ENCODE results near the gene UPP1.

- TF ChIP-seq POLR2AphosphoS5 (IDR thresholded peaks at IDR 0.05; ENCODE audit: low read length) (no peak), GATAD2B (conservative IDR thresholded peaks at IDR 0.05; ENCODE audit: low read depth) (no peak), EP300 (IDR thresholded peaks at IDR 0.05; ENCODE audit: borderline replicate concordance in 1 of 2, control insufficient read depth in 1 of 2, low read depth in 2 of 2, low read length in 2 of 2) (no peak), FOXK2 (IDR thresholded peaks at IDR 0.05) (no peak), HDAC6 (IDR thresholded peaks at IDR 0.05; ENCODE audit: unreplicated experiment) (no peak), RELA (IDR thresholded peaks at IDR 0.05; ENCODE audit: borderline replicate concordance, partially characterized antibody) (no peak), RBBP5 (conservative IDR thresholded peaks at IDR 0.05) (no peak), ETV6 (conservative IDR thresholded peaks at IDR 0.05 in 1 of 2, IDR thresholded peaks at IDR 0.05 in 1 of 2; ENCODE audit: borderline replicate concordance in 1 of 2, low read depth in 1 of 2) (no peak)
- TF ChIP-seq, protein P1, sequence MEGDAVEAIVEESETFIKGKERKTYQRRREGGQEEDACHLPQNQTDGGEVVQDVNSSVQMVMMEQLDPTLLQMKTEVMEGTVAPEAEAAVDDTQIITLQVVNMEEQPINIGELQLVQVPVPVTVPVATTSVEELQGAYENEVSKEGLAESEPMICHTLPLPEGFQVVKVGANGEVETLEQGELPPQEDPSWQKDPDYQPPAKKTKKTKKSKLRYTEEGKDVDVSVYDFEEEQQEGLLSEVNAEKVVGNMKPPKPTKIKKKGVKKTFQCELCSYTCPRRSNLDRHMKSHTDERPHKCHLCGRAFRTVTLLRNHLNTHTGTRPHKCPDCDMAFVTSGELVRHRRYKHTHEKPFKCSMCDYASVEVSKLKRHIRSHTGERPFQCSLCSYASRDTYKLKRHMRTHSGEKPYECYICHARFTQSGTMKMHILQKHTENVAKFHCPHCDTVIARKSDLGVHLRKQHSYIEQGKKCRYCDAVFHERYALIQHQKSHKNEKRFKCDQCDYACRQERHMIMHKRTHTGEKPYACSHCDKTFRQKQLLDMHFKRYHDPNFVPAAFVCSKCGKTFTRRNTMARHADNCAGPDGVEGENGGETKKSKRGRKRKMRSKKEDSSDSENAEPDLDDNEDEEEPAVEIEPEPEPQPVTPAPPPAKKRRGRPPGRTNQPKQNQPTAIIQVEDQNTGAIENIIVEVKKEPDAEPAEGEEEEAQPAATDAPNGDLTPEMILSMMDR (IDR thresholded peaks at IDR 0.05 in 2 of 3, conservative IDR thresholded peaks at IDR 0.05 in 1 of 3; ENCODE audit: control insufficient read depth in 2 of 3, extremely low read depth in 1 of 3, insufficient read depth in 1 of 3, low read depth in 3 of 3, low read length in 3 of 3): no peak
Measured at GRCh38 chr7:48113275-48113674, 24.2 kb downstream of the UPP1 start.
